ENCODE results near the gene CCL25.

GRCh38 chr19:8083141-8083540 is 30.6 kb downstream of the CCL25 start:
- TF ChIP-seq POLR2A (IDR thresholded peaks at IDR 0.05) (no peak), CTCF (IDR thresholded peaks at IDR 0.05) (no peak)

Measured in upper lobe of left lung (tissue), 4 donors.